ENCODE data around the gene FGD1. TPM values are rescaled to one million over a fixed set of nuclear protein-coding genes. Genes with fewer than 3 reads are reported as not detected.

Gene FGD1
- total and polyA plus RNA-seq, 2 of the 4 experiments (the other 2 are of a cell fraction) = 2.0 to 12.3 TPM

- dilution Hi-C loops (cut with HindIII; ENCODE audit: low sequenced_read_pairs, unreplicated experiment) (no loop called here), intact Hi-C loops (cut with micrococcal nuclease) (loop anchor here (10.0 kb wide), 1 partner anchor 205 kb away; no protein-coding TSS in a partner anchor), in situ Hi-C loops (cut with MboI; ENCODE audit: low sequenced_read_pairs) (loop anchor here (25.0 kb wide), 1 partner anchor 413 kb away; the partner anchor contains the start of gene PHF8)
- no peaks in the 10 kb centered on the region for H3K4me1 ChIP-seq (ENCODE audit: control insufficient read depth, insufficient read depth, low read length)
- H3K36me3 ChIP-seq (ENCODE audit: control insufficient read depth, insufficient read depth, low read length) = peaks cover 17% of the 10 kb centered on the region
- no peak overlapping the region for H2AK9ac ChIP-seq (replicated peaks; ENCODE audit: low read depth, low read length, poor library complexity)
- no peak overlapping the region for H2BK15ac ChIP-seq (ENCODE audit: low read depth, low read length)
- H3K4me3 ChIP-seq (ENCODE audit: insufficient read depth, low read depth, low read length) = no peak overlapping the region
- no peaks in the 10 kb centered on the region for H3K9me3 ChIP-seq (ENCODE audit: control insufficient read depth, insufficient read depth, low read length)
- no peak overlapping the region for H2BK5ac ChIP-seq (ENCODE audit: low read depth, low read length, poor library complexity, severe bottlenecking)
- no peak overlapping the region for H3K9ac ChIP-seq (ENCODE audit: low read depth, low read length)
- no peak overlapping the region for H3K56ac ChIP-seq (ENCODE audit: extremely low read depth, insufficient read depth, low read length)
- no peak overlapping the region for H4K5ac ChIP-seq (ENCODE audit: low read depth, low read length)
- H3K9me1 ChIP-seq (ENCODE audit: insufficient read depth, low read length) = no peaks in the 10 kb centered on the region
- ATAC-seq (ENCODE audit: low read depth) (no peak), DNase-seq (no peak)
- BruUV-seq (replicated peaks) = no TSS peak
- no peak overlapping the region for H3K27ac ChIP-seq (ENCODE audit: insufficient read depth, low read length)
- H3K27me3 ChIP-seq (ENCODE audit: control insufficient read depth, insufficient read depth, low read length) = no peaks in the 10 kb centered on the region
- TF ChIP-seq MAZ (IDR thresholded peaks at IDR 0.05; ENCODE audit: borderline replicate concordance, low read depth, low read length) (no peak), RCOR1 (IDR thresholded peaks at IDR 0.05; ENCODE audit: insufficient replicate concordance, low read length) (no peak), NFE2L2 (IDR thresholded peaks at IDR 0.05; ENCODE audit: low read depth, low read length) (no peak), CHD1 (IDR thresholded peaks at IDR 0.05; ENCODE audit: low read depth, low read length) (no peak), RFX5 (IDR thresholded peaks at IDR 0.05; ENCODE audit: low read depth, low read length) (no peak), RAD21 (IDR thresholded peaks at IDR 0.05; ENCODE audit: low read length) (no peak), CEBPB (IDR thresholded peaks at IDR 0.05; ENCODE audit: low read depth, low read length) (no peak), USF2 (IDR thresholded peaks at IDR 0.05; ENCODE audit: low read depth, low read length) (no peak), SMC3 (IDR thresholded peaks at IDR 0.05; ENCODE audit: low read depth, low read length) (no peak), MAFK (IDR thresholded peaks at IDR 0.05; ENCODE audit: low read depth, low read length) (no peak), CTCF (conservative IDR thresholded peaks at IDR 0.05; ENCODE audit: low read depth, low read length) (no peak), POLR2A (IDR thresholded peaks at IDR 0.05; ENCODE audit: low read depth, low read length) (no peak), ELK1 (IDR thresholded peaks at IDR 0.05; ENCODE audit: borderline replicate concordance, low read depth, low read length) (no peak), BHLHE40 (IDR thresholded peaks at IDR 0.05; ENCODE audit: low read depth, low read length) (no peak), FOS (IDR thresholded peaks at IDR 0.05; ENCODE audit: low read depth, low read length) (no peak), MXI1 (IDR thresholded peaks at IDR 0.05; ENCODE audit: borderline replicate concordance, low read depth, low read length) (no peak)
- no peaks in the 10 kb centered on the region for H3K79me1 ChIP-seq (ENCODE audit: low read depth in 1 of 2, low read length in 2 of 2)
- no peak overlapping the region for H2BK20ac ChIP-seq (ENCODE audit: low read depth, low read length)
- no peak overlapping the region for H2AK5ac ChIP-seq (ENCODE audit: low read depth, low read length)
- no peak overlapping the region for H3K18ac ChIP-seq (ENCODE audit: low read depth, low read length)
- H4K8ac ChIP-seq (ENCODE audit: low read depth in 2 of 2, low read length in 2 of 2) = no peak overlapping the region
- no peak overlapping the region for H4K91ac ChIP-seq (ENCODE audit: insufficient read depth, low read depth, low read length)
- H2BK120ac ChIP-seq (ENCODE audit: low read depth, low read length) = no peak overlapping the region
- CTCF ChIA-PET = no interaction called here
- no peak overlapping the region for H3K4me2 ChIP-seq (ENCODE audit: low read depth, low read length)
- H3K4ac ChIP-seq (ENCODE audit: low read depth, low read length) = no peak overlapping the region
- H2AFZ ChIP-seq (replicated peaks; ENCODE audit: low read length, poor library complexity) = no peak overlapping the region
- no peaks in the 10 kb centered on the region for H4K20me1 ChIP-seq (ENCODE audit: insufficient read depth, low read length)
- H3K23ac ChIP-seq (ENCODE audit: low read depth, low read length) = no peak overlapping the region
- no peak overlapping the region for H3K14ac ChIP-seq (replicated peaks; ENCODE audit: low read depth, low read length)
- POLR2A ChIA-PET (ENCODE audit: unreplicated experiment) = no interaction called here
These were observed 46.1 kb downstream of the FGD1 start for GRCh38 chrX:54449929-54450328.
